ENCODE data around the gene MOGAT2.
A peak's percentile ranks its signal among the peaks of the same experiment; 100 is the strongest.

Gene MOGAT2

DNA sequence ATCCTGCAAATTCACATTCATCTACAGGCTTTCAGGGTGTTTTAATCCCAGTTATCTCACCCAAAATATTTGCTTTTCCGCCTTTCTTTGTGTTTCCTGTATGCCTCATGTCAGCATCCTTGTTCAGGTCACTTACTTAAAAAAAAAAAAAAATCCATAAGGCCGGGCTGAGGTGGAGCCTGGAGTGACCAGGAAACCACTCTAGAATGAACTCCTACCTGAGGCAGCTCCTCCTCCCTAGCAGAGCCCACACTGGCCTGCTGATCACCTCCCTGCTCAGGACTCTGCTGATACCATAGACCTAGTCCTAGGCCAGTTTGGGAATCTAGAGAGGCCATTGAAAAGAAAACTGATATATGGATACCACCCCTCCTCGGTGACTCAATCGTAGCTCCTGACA lies 42.2 kb downstream of the MOGAT2 start:
- no peak for DNase-seq (ENCODE audit: low spot score)

DNA sequence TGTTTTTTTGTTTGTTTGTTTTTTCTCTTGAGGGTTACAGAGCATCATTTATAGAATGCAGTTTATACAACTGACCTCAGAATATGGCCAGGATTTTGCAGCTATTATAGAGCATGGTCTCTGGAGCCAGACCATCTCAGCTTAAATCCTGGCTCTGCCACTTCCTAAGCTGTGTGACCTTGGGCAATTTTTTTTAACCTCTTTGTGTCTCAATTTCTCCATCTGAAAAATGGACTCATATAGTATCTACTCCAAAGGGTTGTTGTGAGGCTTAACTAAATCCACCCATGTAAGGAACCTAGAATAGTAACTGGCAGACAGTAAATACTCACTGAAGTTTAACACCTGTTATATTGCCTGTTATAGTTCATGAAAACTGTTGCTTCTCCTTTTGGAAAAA lies 42.6 kb downstream of the MOGAT2 start:
- no peak for DNase-seq (ENCODE audit: low spot score)

DNA sequence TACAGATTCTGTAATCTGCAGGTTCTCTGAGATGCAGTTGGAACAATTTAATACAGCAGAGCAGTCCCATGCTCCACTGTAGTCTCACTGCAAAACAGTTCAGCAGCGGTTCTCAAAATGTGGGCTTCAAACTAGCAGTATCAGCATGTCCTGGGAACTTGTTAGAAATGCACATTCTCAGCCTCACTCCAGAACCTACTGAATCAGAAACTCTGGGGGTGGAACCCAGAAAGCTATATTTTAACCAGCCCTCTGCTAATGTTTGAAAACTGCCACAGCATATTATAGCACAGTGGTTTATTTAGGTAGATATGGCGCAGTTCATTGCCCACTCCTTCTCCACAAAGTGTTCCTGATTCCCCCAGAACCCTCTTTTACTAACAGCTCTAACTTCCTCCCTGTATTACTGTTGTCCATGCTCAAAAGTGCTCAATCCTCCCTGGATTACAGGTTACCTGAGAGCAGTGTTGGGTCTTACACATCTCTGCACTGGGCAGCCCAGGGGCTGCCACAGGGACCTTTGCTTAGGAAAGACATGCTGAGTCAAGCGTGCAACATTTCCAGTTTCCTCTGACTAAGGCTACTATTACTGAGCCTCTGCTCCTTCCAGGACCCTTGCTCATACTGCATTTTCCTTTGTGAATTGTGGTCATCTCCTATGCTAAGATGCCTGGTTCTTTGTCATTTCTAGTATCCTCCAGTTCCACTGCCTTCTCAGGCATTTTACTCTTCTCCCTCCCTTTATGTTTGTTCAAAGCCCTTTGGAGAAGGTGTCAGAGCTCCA lies 43.3 kb downstream of the MOGAT2 start:
- DNase-seq (ENCODE audit: low spot score) = no peak

DNA sequence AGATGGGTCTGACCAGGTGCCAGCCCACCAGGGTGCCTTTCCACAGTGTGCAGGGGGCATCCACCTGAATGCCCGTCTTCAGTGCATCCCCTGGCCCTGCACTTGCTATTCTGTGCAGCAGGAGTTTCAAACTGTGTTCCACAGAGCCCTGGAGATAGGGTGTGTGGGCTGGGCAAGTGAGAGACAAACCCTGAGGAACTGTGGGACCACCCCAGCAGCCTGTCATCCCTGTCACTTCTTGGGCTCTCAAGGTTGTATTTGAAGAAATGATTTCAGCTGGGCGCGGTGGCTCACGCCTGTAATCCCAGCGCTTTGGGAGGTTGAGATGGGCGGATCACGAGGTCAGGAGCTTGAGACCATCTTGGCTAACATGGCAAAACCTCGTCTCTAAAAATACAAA lies 44.5 kb downstream of the MOGAT2 start:
- DNase-seq (ENCODE audit: low spot score) = no peak

DNA sequence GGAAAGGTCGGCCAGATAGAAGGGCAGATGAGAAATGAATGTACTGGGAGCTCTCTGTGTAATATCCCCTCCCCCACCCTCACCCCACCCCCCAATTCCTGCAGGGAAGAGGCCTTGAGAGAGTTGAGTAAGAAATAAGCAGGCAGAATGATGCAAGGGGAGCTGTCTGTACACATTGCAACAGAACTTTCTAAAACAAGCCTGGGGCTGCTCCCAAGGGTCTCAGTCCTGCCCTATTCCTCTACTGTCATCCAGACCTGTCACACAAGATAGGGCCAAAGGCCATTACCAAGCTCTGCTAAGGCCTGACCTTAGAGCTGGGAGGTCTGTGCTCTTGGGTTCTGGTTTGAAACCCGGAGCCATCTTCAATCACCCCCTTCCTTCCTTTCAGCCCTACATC lies 45.2 kb downstream of the MOGAT2 start:
- no peak for DNase-seq (ENCODE audit: low spot score)

DNA sequence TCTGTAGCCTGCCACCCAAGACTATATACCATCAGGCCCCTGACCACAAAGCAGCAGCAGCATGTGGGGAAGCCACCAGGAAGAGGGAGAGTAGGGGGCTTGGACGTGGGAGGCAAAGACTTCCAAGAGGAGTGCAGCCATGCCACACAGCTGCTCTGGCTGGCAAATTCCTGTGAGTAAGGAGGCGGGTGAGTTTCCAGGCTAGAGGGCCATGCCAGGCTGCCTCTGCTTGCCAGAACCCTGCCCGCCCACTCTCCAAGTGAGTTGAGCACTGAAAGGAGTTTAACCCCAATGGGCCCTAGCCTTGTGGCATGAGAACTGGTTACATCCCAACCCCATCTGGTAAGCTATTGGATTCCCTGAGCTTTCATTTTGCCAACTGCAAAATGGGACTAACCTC lies 46.2 kb downstream of the MOGAT2 start:
- no peak for DNase-seq (ENCODE audit: low spot score)

DNA sequence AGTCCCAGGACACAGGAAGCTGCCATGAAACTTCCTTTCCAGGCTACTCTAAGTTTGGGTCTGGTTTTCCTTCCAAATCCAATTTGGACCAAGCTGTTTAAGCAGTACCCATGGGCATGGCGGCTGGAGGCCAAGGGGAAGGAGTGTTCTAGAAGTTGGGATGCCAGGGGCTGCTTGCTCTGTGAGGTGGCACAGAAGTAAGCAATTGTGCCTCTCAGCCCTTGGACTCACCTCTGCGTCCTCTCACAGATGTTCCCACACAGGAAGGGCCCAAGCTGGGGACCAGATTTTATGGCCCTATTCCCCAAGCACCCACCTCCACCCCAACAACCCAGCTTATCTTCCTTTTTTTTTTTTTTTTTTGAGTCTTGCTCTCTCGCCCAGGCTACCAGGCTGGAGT lies 47.5 kb downstream of the MOGAT2 start:
- no peak for DNase-seq (ENCODE audit: low spot score)

DNA sequence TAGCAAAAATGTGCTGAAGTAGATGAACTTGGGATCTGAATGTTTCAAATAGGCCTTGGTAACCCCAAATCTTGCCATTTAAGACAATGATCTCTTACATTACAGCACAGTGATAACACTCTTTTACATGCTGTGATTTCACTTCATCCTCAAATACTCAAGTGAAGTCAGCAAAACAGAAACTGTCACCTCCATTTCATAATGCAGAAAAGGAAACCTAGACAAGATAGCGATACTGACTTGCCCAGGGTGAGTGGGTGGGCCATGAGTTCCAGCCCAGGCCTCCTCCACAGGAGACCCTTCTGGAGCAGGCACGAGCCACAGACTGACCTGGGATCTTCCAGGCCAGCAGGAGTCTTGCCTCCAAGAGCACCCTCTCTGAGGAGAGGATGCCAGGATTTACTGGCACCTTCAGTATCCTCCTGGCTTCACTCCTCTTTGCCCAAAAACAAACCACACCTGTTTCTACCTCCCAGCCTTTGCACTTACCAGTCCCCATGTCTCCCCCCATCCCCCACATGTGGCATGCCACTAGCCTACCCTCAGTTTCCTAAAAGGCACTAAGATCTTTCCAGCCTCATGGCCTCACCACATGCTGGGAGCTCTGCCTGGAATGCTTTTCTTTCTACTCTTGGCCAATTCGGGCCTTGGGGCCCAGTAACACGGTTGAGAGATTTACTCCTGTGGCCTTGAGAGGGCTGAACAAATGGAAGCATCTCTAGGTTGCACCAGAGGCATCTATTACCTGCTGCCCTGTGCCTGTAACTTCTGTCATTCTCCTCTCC lies 49.0 kb downstream of the MOGAT2 start:
- no peak for DNase-seq (ENCODE audit: low spot score)

DNA sequence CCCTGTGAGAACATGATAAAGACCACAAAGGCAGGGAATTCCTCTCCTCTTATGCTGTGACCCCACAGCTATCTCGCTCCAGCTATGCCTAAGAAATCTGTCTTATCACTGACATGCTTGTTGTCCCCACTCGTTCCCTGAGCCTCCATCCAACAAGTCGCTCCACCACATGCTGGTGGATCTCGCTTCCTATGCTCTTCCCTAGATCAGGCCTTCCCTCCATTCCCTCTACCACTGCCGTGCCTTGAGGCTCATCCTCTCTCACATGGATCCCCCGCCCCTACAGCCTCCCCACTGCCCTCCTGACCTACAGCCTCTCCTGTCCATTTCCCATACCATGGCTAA lies 49.6 kb downstream of the MOGAT2 start:
- no peak for DNase-seq (ENCODE audit: low spot score)

DNA sequence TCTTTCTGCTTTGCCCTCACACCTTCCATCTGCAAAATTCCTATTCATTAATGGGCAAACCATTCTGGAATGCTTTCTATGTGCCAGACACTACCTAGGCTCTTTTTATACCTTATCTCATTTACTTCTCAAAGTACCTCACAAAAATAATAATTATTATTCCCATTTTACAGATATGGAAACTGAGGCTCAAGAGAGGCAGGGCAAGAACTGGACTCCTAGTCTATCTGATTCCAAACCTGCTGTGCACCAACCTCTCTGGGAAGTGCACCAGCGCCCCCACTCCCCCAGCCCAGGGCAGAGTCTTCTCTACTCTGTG lies 50.1 kb downstream of the MOGAT2 start:
- DNase-seq (ENCODE audit: low spot score) = no peak

DNA sequence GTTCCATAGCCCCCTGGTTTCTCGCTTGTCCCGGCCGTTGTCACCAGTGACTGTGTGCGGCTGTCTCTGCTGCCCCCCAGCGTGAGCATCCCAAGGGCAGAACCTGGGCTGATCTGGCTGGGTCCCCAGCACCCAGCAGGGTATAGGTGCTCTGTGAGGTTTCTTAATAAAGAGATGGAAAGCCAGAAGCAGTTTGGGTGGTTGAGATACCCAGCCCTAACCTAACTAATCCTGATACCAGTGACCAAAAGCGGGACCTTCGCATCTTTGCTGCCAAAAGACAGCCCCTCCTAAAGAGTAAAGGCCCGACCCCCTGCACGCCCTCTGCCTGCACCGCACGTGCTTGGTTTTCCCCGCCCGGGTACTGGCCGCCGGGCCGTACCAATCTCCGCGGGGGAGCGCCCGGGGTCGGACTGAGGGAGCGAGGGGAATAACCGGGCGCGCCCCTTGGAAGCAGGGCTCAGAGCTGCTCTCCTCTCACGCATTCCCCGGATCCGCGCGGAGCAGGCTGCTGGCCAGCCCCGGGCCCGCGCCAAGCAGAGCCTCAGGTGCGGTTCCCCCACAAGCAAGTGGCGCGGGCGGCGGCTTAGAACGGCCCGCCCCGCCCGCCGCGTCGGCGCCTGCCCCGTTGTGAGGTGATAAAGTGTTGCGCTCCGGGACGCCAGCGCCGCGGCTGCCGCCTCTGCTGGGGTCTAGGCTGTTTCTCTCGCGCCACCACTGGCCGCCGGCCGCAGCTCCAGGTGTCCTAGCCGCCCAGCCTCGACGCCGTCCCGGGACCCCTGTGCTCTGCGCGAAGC lies 50.7 kb downstream of the MOGAT2 start, which contains the start of gene DGAT2:
Gene DGAT2 (plus strand): TSS at position 667 of the 797 bp plus-strand sequence. CDS start 214 bp downstream, outside the sequence.
- peak; percentile 59 for DNase-seq (ENCODE audit: low spot score)

DNA sequence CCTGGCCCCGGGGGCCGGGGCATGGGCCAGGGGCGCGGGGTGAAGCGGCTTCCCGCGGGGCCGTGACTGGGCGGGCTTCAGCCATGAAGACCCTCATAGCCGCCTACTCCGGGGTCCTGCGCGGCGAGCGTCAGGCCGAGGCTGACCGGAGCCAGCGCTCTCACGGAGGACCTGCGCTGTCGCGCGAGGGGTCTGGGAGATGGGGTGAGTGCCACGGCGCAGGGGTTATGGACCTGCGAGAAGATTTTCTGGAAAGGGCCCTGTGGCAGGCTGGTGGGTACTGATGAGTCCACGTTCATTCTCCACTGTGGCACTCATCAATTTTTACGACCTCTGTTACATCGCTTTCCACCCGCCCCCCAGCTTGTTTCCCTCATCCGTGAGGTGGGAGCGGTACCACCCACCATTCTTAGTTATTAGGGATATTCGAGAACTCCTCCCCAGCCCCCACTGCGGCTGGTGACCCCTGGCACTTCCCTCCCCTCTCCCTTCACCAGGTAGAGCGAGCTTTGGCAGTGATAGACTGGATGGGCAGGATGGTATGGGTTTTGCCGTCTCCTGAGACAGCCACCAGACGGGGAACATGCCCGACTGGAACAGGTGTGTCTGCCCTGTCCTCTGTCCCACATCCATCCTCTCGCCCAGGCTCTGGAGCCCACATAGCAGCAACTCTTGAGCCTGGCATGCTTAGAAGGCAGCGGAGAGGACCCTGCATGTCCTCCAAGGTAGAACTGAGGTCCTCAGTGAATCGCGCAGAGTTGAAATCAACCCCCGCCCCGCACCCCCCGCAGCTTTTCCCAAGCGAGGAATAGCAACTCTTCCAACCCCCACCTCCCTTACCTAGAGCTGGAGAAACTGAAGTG lies 51.5 kb downstream of the MOGAT2 start:
- DNase-seq (ENCODE audit: low spot score) = no peak

DNA sequence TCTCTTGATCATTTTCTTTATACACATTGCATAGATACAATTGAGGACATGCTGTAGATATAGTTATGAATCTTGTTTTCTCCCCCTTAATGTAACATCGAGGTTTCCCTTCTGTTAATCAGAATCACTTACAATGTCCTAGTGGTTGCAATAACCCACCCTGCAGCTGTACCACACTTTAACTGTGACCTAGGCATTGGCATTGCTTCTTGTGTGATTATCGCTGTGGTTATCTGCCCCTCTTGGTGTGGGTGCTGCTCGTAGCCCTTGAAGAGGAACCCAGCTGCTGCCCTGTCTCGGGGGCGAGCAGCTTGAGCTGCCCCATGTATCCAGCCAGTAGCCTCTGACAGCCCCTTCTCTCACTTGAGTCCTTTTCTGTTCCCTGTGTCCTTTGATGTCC lies 52.5 kb downstream of the MOGAT2 start:
- no peak for DNase-seq (ENCODE audit: low spot score)

DNA sequence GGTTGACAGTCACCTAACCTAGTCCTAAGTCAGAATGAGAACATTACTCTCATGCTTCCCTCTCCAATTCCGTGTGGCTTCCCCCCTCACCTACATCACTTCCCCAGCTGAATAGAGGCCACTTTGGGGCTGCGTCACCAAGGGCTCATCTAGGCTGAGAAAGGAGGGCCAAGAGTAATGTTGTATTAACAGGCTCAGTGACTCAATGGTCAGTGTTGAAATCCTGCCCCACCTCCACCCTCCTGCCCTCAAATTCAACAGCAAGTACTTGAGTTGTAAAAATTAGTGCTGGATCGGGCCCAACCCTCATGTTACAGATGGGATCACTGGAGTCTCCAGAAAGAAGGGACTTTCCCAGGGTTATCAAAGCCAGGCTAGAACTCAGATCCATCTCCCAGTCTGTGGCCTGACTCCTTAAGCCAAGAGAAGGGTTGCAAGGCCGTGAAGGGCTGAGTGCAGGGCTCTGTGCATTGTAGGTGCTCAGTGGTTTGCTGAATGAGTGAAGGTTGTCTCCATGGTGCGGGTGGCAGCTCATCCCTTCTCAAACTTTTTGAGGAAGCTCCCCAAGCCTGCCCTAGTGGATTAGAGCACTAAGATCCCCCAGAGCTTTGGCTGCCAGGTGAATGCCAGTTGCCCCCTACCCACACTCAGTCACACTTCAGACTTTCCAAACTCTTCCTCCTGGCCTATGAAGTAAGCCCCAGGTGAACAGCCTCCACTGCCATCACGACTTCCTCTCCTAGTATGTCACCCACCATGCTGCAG lies 54.2 kb downstream of the MOGAT2 start:
- no peak for DNase-seq (ENCODE audit: low spot score)

DNA sequence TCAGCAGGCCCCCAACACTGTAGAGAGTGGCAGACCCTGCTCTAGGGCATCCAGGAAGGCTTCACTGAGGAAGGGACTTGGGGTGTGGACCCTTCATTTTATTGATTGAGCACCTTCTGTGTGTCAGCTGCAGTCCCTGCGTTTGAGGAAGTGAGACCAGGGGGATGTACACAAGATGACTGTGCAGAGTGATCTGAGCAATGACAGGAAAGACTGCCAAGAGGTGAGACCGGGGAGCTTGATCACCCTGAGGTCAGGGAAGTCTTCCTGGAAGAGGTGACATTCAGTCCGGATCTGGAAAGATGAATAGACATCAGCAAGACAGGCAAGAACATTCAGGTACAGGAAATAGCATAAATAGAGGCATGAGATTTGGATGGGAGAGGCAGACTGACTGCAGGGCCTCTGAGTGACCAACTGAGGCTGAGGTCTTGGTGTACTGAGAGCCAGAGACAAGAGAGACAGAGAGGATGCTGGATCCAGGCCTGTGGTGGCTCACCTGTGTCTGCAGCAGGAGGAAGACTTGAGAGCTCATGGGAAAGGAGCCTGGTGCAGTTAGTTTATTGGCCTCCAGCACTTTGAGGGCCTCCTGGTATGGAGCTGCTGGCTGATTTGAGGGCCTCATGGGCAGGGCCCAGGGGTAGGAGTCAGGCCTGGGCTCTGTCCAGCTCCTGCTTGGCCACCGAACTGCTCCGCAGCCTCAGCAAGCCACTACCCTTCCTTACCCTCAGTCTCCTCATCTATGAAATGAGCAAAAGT lies 56.1 kb downstream of the MOGAT2 start:
- no peak for DNase-seq (ENCODE audit: low spot score)

DNA sequence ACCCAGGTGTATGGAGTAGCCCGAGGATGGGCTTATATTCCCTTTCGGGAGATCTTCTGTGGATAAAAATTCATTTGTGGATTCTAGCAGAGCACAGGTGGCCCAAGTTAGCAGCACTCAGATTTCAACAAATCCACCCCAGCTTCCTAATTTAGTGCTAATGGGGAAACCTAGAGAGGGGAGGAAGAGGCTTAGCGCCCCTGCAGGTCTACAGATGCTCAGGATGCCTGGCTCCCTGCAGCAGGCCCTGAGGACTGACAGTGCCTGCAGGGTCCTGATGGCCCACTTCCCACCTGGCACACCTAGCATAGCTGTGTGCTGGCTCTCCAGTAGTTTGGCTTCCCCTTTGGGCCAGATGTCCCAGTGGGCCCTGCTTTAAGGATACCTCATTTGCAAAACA lies 57.4 kb downstream of the MOGAT2 start:
- no peak for DNase-seq (ENCODE audit: low spot score)

DNA sequence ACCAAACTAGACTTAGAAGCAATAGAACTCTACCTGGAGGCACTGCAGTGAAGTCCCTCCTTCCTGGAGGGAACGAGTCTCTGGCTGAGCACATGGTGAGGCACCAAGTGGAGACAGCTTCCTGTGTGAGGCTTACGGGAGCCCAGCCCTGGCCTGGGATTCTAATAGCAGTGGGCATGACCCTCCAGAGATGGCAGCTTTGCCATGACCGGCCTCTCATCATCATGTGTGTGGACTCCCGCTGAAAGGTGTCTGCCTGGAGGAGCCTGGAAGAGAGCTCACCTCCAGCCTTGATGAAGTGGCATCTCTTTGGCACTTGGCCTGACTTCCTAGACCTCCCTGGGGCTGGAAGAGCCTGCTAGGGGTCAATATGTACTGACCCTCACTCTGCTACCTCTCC lies 58.9 kb downstream of the MOGAT2 start:
- no peak for DNase-seq (ENCODE audit: low spot score)

DNA sequence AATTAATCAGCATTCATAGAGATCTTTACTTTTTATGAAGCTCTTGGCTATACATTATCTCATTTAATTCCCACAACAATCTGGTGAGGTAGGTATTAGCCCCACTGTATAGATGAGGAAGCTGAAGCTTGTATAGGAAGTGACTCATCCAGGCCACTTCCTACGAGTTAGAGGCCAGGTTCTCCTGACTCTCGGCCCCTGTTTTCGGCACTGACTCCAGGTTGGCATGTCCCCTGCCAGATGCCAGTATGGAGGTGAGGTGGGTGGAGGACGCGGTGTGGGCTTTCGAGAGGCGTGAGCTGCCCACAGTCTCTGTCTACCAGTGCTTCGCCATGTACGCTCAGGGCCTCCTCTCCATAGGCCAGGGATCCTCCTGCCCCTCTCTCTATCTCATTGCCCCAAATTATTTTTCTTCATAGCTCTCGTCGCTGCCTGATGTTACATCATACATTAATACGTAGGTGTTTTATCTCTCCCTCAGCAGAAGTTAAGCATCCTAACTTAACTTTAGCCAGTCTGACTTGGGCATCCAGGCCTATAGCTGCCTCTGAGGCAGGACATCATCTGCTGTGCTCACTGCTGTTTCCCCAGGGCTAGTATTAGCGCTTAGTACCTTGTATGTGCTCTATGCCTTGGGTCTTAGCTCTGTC lies 59.9 kb downstream of the MOGAT2 start:
- no peak for DNase-seq (ENCODE audit: low spot score)

DNA sequence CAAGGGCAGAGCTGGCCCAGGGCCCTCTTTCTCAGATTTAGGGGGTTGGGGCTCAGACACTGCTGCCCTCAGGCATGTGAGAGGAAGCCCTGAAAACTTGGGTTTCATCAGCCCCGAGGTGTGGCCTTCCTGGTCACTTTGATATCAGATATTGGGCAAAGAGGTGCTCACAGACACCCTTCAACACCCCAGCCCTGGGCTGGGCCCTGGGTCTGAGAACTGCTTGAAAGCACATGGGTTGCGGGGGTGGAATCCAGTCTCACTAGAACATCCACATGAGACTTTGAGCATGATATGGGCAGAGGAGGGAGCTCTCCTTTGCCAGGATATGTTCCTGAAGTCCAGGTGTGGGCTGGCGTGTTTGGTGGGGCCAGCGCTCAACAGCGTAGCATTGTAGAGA lies 61.3 kb downstream of the MOGAT2 start:
- DNase-seq (ENCODE audit: low spot score) = no peak

DNA sequence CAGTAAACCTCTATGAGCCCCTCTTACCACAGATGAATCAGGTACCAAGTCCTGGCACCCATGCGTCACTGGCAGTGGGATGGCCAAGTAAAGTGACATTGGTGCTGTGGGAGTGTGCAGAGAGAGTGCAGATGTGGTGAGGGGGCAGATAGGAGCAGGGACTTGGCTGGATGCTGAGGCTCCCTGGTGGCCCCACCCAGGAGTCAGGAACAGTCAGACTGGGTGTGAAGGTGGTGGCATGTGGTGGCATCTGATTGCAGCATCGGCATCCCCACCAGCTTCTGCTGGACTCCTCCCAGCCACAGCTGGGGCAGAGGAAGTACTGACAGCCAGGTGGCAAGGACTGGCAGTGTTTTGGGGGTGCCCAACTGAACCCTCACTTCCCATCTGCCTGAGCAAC lies 62.3 kb downstream of the MOGAT2 start:
- DNase-seq (ENCODE audit: low spot score) = no peak

Data from cerebellar cortex (tissue), 1 donor.